ENCODE results near the gene GNAI1.

The GNAI1 gene

GRCh38 chr7:80213814-80214213, 79.2 kb downstream of the GNAI1 start:
- DNase-seq (ENCODE audit: low spot score): no peak

- DNase-seq (ENCODE audit: low spot score): no peak
Observed at GRCh38 chr7:80215734-80216133, 81.1 kb downstream of the GNAI1 start.

- DNase-seq (ENCODE audit: low spot score): no peak
Observed at GRCh38 chr7:80216996-80217842, 82.6 kb downstream of the GNAI1 start.

GRCh38 chr7:80218723-80219122, 84.1 kb downstream of the GNAI1 start:
- no peak for DNase-seq (ENCODE audit: low spot score)

GRCh38 chr7:80220022-80220634, 85.5 kb downstream of the GNAI1 start:
- no peak for DNase-seq (ENCODE audit: low spot score)

GRCh38 chr7:80224415-80224814, 89.8 kb downstream of the GNAI1 start:
- no peak for DNase-seq (ENCODE audit: low spot score)

GRCh38 chr7:80225361-80225760, 90.7 kb downstream of the GNAI1 start:
- no peak for DNase-seq (ENCODE audit: low spot score)

GRCh38 chr7:80226629-80227028, 92.0 kb downstream of the GNAI1 start:
- no peak for DNase-seq (ENCODE audit: low spot score)

GRCh38 chr7:80230327-80230726, 95.7 kb downstream of the GNAI1 start:
- DNase-seq (ENCODE audit: low spot score): no peak

- DNase-seq (ENCODE audit: low spot score): no peak
Observed at GRCh38 chr7:80231707-80232106, 97.1 kb downstream of the GNAI1 start.

- DNase-seq (ENCODE audit: low spot score): no peak
Observed at GRCh38 chr7:80232979-80233724, 98.5 kb downstream of the GNAI1 start.

GRCh38 chr7:80235334-80235733, 100.7 kb downstream of the GNAI1 start:
- no peak for DNase-seq (ENCODE audit: low spot score)

GRCh38 chr7:80236681-80237080, 102.0 kb downstream of the GNAI1 start:
- no peak for DNase-seq (ENCODE audit: low spot score)

- DNase-seq (ENCODE audit: low spot score): no peak
Observed at GRCh38 chr7:80240265-80241025, 105.8 kb downstream of the GNAI1 start.

- DNase-seq (ENCODE audit: low spot score): no peak
Observed at GRCh38 chr7:80241671-80242070, 107.0 kb downstream of the GNAI1 start.

GRCh38 chr7:80243425-80243824, 108.8 kb downstream of the GNAI1 start:
- DNase-seq (ENCODE audit: low spot score): no peak

GRCh38 chr7:80244206-80244916, 109.7 kb downstream of the GNAI1 start:
- DNase-seq (ENCODE audit: low spot score): no peak

- DNase-seq (ENCODE audit: low spot score): no peak
Observed at GRCh38 chr7:80247144-80247543, 112.5 kb downstream of the GNAI1 start.

GRCh38 chr7:80247891-80248290, 113.3 kb downstream of the GNAI1 start:
- DNase-seq (ENCODE audit: low spot score): no peak

GRCh38 chr7:80249184-80249583, 114.6 kb downstream of the GNAI1 start:
- DNase-seq (ENCODE audit: low spot score): no peak

GRCh38 chr7:80249619-80250295, 115.1 kb downstream of the GNAI1 start:
- DNase-seq (ENCODE audit: low spot score): no peak

Data from iPS-NIHi11 (cell line).